DND-41 (cell line): Measurements from ENCODE around the gene SH3BGRL3.

ENCODE experiments used
- CTCF ChIP-seq: IDR thresholded peaks from 2 replicates; pipeline ENCODE4 v1.5.1; 2012; ENCODE audit warnings: borderline replicate concordance, low read length, moderate library complexity, mild to moderate bottlenecking; ENCODE audit not compliant: poor library complexity, severe bottlenecking; ENCODE audit errors: extremely low read depth
- EZH2 ChIP-seq: IDR thresholded peaks from 3 replicates; pipeline ENCODE4 v1.6.1; 2012; ENCODE audit warnings: borderline replicate concordance, low read depth, mild to moderate bottlenecking, moderate library complexity, low read length, inconsistent platforms; ENCODE audit not compliant: severe bottlenecking

GRCh38 chr1:26268290-26269197 lies 11.3 kb upstream of the SH3BGRL3 start:
- TF ChIP-seq CTCF = no peak
- no peak for TF ChIP-seq EZH2
